ENCODE measurements around the gene SLCO2A1. TPM values are rescaled to one million over a fixed set of nuclear protein-coding genes. Genes with fewer than 3 reads are reported as not detected.
A peak's percentile ranks its signal among the peaks of the same experiment; 100 is the strongest.

SLCO2A1 gene
- total RNA-seq, 1 experiment from 2014 or later: not detected

DNA sequence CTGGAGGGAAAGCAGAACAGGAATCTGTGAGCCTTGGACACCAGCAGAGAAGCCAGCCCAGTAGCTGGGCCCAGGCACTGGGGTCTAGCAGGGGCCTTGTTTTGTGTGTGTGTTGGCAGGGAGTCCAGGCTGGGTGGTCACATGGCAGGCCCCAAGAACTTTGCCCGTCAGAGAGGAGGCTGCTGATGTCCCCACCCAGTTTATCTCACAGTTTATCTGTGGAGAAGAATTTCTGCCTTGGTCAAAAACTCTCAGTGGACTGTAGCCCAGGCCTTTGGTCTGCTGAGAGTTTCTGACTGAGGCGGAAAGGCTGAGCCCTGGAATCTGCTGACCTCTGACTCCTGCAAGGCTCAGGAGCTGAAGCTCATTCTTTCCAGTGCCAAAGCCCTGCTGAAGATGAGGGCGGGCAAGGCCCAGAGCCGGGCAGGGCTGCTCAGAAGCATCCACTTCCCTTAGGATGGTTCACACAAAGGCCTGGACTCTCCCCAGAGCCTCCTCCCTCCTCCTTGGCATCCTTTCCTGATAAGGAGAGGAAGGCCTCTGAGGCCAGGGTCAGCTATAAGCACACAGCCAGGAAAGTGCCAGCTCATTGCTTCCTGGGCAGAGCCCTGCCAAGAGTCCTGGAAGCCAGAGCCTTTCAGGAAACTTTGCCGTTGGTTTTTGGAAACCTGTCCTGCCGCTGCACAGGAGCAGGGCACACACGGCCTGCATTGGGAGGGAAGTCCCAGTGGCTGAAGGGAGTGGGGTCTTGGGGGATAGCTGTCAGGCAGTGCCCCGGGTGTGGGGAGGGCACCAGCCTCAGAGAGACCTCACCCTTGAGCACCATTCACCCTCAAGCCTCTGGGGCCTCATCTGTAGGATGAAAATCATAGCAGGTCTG is 37.2 kb upstream of the SLCO2A1 start:
- no peak for DNase-seq
- Histone ChIP-seq H3K27me3 (no peaks in the 10 kb centered on the region), H3K36me3 (no peaks in the 10 kb centered on the region), H3K4me1 (peaks cover 10% of the 10 kb centered on the region), H3K27ac (no peak overlapping the region), H3K4me3 (no peak overlapping the region), H3K9me3 (replicated peaks) (no peaks in the 10 kb centered on the region)

DNA sequence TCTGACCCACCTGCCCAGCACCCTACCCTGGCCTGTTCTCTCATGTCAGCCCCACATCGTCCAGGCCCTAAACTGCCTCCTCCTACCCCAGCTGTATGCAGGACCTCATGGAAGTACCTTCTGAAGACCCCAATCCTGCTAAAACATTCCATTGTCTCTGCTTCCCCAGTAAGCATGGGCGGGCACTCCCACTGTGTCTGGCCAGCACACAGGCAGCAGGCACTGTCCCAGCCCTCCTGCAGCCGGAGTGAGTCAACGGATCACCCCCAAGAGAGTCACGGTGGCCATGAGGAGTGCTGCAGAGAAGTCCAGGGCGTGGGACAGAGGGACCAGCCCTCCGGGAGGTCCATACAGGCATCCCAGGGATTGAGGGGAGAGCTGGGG is 36.4 kb upstream of the SLCO2A1 start:
- no peak for DNase-seq
- no peaks in the 10 kb centered on the region for H3K27me3 ChIP-seq
- peaks cover 4% of the 10 kb centered on the region for H3K4me1 ChIP-seq
- no peak overlapping the region for H3K4me3 ChIP-seq
- no peak overlapping the region for H3K27ac ChIP-seq
- no peaks in the 10 kb centered on the region for H3K36me3 ChIP-seq
- no peaks in the 10 kb centered on the region for H3K9me3 ChIP-seq (replicated peaks)

GRCh38 chr3:134065252-134066157 is 35.8 kb upstream of the SLCO2A1 start:
- no peak for DNase-seq
- Histone ChIP-seq H3K4me3 (no peak overlapping the region), H3K27ac (no peak overlapping the region), H3K4me1 (peaks cover 1% of the 10 kb centered on the region; the same call in 1 of the 2 replicates), H3K9me3 (replicated peaks) (no peaks in the 10 kb centered on the region), H3K36me3 (no peaks in the 10 kb centered on the region), H3K27me3 (no peaks in the 10 kb centered on the region)

GRCh38 chr3:134064081-134064480 is 34.4 kb upstream of the SLCO2A1 start:
- no peak overlapping the region for H3K4me3 ChIP-seq
- no peak overlapping the region for H3K27ac ChIP-seq
- no peaks in the 10 kb centered on the region for H3K36me3 ChIP-seq
- DNase-seq: no peak
- H3K4me1 ChIP-seq: peaks cover 3% of the 10 kb centered on the region; the same call in 1 of the 2 replicates
- H3K27me3 ChIP-seq: no peaks in the 10 kb centered on the region
- H3K9me3 ChIP-seq (replicated peaks): no peaks in the 10 kb centered on the region

DNA sequence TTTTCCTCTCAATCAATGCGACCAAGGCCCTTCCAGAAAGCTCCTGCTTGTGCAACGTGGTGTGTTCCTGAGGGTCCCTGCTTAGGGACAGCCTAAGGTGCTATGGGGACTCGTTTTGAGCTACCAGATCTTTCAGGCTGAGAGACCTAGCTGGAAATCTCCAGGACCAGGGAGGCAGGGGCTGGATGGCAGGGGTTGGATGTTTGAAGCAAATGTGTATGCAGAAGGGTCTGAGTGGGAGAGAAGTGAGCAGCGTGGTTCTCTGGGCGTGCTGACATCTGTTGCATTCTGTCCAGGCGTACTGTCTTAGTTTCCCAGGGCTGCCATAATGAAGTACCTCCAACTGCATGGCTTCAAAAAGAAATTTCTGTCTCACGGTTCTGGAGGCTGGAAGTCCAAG is 31.7 kb upstream of the SLCO2A1 start:
- Histone ChIP-seq H3K4me1 (peaks cover 3% of the 10 kb centered on the region; the same call in 1 of the 2 replicates), H3K27me3 (no peaks in the 10 kb centered on the region), H3K4me3 (no peak overlapping the region), H3K9me3 (replicated peaks) (no peaks in the 10 kb centered on the region), H3K36me3 (no peaks in the 10 kb centered on the region), H3K27ac (no peak overlapping the region)
- DNase-seq: no peak

DNA sequence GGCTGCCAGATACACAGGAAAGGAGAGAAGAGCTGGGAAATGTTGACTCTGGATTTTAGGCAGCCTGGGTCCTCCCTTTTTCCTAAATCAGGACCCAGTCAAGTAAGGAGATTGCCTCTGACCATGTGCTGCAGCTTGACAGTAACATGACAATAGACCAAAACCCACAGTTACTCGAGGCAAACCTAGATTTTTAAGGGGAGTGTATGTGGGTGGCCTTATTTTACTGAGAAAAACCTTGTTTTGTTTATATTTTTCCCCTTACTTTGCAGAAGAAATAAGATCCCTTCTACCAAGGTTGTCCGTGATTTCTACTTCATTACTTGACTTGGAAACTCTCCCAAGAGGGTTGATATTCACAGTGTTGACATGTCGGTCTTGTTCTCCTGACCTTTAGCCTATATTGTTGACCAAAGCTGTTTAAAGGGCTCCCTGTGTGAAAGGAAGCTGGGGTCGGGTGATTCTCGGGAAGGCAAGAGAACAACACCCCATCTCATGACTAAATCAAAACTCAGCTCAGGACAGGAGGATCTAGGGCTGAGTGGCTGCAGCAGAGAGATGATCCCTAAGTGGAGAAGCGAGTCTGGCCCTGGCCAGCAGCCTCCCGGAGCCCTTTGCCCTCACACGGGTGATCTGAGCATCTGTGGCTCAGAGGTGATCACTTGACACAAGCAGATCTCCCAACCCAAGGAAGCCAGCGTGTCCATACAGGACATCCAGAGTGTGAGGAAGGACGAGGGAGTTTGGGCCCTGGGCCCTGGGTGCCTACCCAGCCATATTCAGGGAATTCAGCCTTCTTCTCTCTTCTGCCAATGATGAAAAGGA is 31.0 kb upstream of the SLCO2A1 start:
- H3K9me3 ChIP-seq (replicated peaks): no peaks in the 10 kb centered on the region
- H3K4me3 ChIP-seq: no peak overlapping the region
- no peaks in the 10 kb centered on the region for H3K27me3 ChIP-seq
- no peaks in the 10 kb centered on the region for H3K36me3 ChIP-seq
- H3K4me1 ChIP-seq: peaks cover 3% of the 10 kb centered on the region; the same call in 1 of the 2 replicates
- no peak overlapping the region for H3K27ac ChIP-seq
- no peak for DNase-seq

DNA sequence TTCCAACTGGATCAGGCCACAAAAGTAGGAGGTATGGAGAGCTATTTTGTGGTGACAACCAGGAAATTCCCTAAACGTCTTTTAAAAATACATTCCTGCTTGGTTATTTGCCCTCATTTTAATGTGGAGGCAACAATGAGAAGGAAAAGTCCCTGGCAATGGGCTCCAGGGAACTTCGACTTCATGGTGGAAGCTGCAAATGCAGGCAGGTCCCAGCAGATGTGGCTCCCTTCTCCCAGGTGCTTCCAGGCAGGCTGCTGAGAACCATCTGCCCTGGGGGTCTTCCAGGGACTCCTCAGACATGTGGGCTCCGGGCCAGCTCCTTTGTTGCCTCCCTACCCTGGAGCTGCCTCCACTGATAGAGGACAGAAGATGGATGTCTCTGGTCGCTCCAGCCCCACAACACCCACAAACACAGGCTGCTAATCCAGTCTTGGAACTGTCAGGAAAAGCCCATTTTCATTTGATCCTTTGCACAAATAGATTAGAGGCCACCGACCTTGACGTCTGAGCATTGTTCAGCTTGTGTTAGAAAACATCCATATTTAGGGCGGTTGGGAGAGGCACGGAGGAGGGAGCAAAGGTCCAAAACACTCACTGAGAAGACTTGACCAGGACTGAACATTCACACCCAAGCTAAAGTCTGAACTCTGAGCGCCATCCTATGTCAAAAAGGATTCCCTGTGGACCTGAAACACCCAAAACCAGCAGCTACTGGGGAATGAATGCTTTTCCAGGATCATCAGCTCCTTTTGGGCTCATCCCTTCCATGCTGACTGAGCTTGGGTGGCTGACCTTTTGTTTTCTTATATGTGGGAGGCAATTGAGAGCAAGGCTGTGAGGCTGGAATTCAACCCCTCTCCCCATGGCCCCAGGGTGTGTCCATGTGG is 30.2 kb upstream of the SLCO2A1 start:
- Histone ChIP-seq H3K4me3 (no peak overlapping the region), H3K4me1 (peaks cover 3% of the 10 kb centered on the region; the same call in 1 of the 2 replicates), H3K36me3 (no peaks in the 10 kb centered on the region), H3K27me3 (no peaks in the 10 kb centered on the region), H3K27ac (no peak overlapping the region), H3K9me3 (replicated peaks) (no peaks in the 10 kb centered on the region)
- DNase-seq: peak in 1 of 2 experiments; percentile 16

DNA sequence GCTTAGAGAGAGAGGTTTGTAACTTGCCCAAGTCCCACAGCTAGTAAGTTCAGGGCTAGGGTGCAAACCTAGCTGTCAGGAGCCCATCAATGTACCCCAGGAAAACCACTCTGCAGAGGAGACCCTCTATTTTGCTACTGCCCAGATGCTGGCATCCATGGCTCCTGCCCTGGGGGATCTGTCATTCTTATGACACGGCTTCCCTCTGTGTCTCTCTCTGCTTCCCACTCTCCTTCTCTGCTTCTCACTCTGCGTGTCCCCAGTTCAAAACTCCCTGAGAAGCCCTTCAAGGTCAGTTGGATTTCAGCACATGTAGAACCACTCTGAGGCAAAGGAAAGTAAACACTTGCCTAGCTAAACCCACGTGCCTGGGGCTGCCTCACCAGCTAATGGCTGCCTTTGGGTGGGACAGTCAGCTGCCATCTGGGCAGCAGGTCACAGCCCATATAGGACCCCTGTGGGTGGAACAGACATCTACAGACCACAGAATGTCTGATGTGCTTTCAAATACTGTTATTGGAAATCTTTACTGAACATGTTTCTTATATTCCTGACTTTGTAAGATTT is 29.4 kb upstream of the SLCO2A1 start:
- Histone ChIP-seq H3K4me3 (no peak overlapping the region), H3K9me3 (replicated peaks) (no peaks in the 10 kb centered on the region), H3K27me3 (no peaks in the 10 kb centered on the region), H3K36me3 (no peaks in the 10 kb centered on the region), H3K4me1 (peaks cover 3% of the 10 kb centered on the region; the same call in 1 of the 2 replicates), H3K27ac (no peak overlapping the region)
- DNase-seq: no peak

DNA sequence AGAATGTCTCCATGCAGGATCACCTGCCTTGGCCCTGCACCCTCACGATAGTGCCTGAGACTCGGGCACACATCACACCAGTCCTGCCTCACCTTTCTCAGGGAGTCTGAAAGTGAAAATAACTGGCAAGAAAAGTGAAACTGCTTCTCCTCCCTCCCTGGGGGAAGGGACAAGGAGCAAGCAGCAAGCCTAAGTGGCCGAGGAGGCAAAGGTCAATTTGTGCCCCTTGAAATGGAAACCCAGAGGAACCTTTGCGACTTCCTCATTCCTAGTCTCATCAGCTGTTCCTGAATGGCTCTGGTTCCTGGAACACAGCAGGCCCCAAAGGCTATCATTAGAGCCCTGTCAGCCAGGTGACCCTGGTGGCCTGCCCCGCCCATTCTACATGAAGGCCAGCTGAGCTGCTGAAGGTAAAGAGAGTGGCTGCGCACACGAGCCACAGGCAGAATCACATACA is 28.0 kb upstream of the SLCO2A1 start:
- Histone ChIP-seq H3K27ac (no peak overlapping the region), H3K36me3 (no peaks in the 10 kb centered on the region), H3K27me3 (no peaks in the 10 kb centered on the region), H3K4me1 (peaks cover 3% of the 10 kb centered on the region; the same call in 1 of the 2 replicates), H3K9me3 (replicated peaks) (no peaks in the 10 kb centered on the region), H3K4me3 (no peak overlapping the region)
- no peak for DNase-seq

GRCh38 chr3:134057006-134057653 is 27.4 kb upstream of the SLCO2A1 start:
- no peak overlapping the region for H3K4me3 ChIP-seq
- H3K4me1 ChIP-seq: peaks cover 3% of the 10 kb centered on the region; the same call in 1 of the 2 replicates
- no peaks in the 10 kb centered on the region for H3K27me3 ChIP-seq
- no peaks in the 10 kb centered on the region for H3K9me3 ChIP-seq (replicated peaks)
- no peaks in the 10 kb centered on the region for H3K36me3 ChIP-seq
- H3K27ac ChIP-seq: no peak overlapping the region
- DNase-seq: no peak

GRCh38 chr3:134056464-134056891 is 26.8 kb upstream of the SLCO2A1 start:
- Histone ChIP-seq H3K27me3 (no peaks in the 10 kb centered on the region), H3K36me3 (no peaks in the 10 kb centered on the region), H3K9me3 (replicated peaks) (no peaks in the 10 kb centered on the region), H3K27ac (no peak overlapping the region), H3K4me3 (no peak overlapping the region), H3K4me1 (peaks cover 3% of the 10 kb centered on the region; the same call in 1 of the 2 replicates)
- DNase-seq: no peak

DNA sequence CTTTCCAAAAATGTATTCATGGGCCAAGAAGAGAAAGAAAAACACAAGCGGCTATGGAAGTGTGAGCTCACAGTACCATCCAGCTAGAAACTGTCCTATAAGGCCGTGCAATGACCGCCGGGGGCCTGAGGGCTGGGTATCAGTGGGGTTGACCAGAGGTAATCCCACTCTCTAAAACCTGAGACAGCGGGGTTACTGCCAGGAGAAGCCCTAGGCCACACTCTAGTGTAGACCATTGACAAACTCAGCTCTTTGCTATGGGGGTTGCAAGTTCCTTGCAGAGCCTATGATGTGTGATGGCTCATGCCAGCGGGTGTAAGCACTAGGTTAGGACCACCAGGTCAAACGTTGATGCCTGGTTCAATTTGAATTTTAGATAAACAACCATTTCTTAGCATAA is 25.9 kb upstream of the SLCO2A1 start:
- Histone ChIP-seq H3K36me3 (no peaks in the 10 kb centered on the region), H3K4me1 (peaks cover 3% of the 10 kb centered on the region; the same call in 1 of the 2 replicates), H3K4me3 (no peak overlapping the region), H3K9me3 (replicated peaks) (no peaks in the 10 kb centered on the region), H3K27me3 (no peaks in the 10 kb centered on the region), H3K27ac (no peak overlapping the region)
- DNase-seq: no peak

GRCh38 chr3:134054881-134055280 is 25.2 kb upstream of the SLCO2A1 start:
- Histone ChIP-seq H3K27ac (no peak overlapping the region), H3K36me3 (no peaks in the 10 kb centered on the region), H3K4me1 (no peaks in the 10 kb centered on the region), H3K27me3 (no peaks in the 10 kb centered on the region), H3K9me3 (replicated peaks) (no peaks in the 10 kb centered on the region), H3K4me3 (no peak overlapping the region)
- DNase-seq: no peak

Data from SJCRH30 (cell line).